Measurements from ENCODE around the gene TET3. TPM values are rescaled to one million over a fixed set of nuclear protein-coding genes. Genes with fewer than 3 reads are reported as not detected.
A peak's percentile ranks its signal among the peaks of the same experiment; 100 is the strongest.

The TET3 gene
- total and polyA plus RNA-seq, 9 of the 15 experiments (the other 6 are each of a cell fraction or from before 2014, with no cell fraction given), result 0.35 to 16.3 (median 5.5) TPM

GRCh38 chr2:74003494-74004211 is 18.9 kb downstream of the TET3 start (continued):
- TF ChIP-seq ZBTB5 (IDR thresholded peaks at IDR 0.05) (no peak), RBM14 (IDR thresholded peaks at IDR 0.05; ENCODE audit: borderline replicate concordance, insufficient read depth, low read depth, low read length) (no peak), XRCC5 (IDR thresholded peaks at IDR 0.05; ENCODE audit: low read depth, low read length) (no peak), SMARCC2 (IDR thresholded peaks at IDR 0.05; ENCODE audit: low read depth) (no peak), XRCC3 (IDR thresholded peaks at IDR 0.05) (no peak), PATZ1 (CRISPR knock-in tag; IDR thresholded peaks at IDR 0.05; ENCODE audit: borderline replicate concordance) (no peak), KHSRP (IDR thresholded peaks at IDR 0.05) (no peak), NR1H2 (CRISPR knock-in tag; IDR thresholded peaks at IDR 0.05) (no peak), FOXP4 (CRISPR knock-in tag; IDR thresholded peaks at IDR 0.05; ENCODE audit: borderline replicate concordance) (no peak), ZNF408 (CRISPR knock-in tag; IDR thresholded peaks at IDR 0.05; ENCODE audit: low read depth) (no peak), ZNF140 (CRISPR knock-in tag; IDR thresholded peaks at IDR 0.05) (no peak), ATF4 (CRISPR knock-in tag; IDR thresholded peaks at IDR 0.05) (peak; percentile 65; the same call in 1 of the 2 replicates), NR2F6 (CRISPR knock-in tag; IDR thresholded peaks at IDR 0.05) (no peak), ARHGAP35 (IDR thresholded peaks at IDR 0.05; ENCODE audit: partially characterized antibody) (no peak), ZNF384 (IDR thresholded peaks at IDR 0.05; ENCODE audit: low read depth, low read length) (no peak), ZBTB17 (CRISPR knock-in tag; IDR thresholded peaks at IDR 0.05) (no peak), BHLHE40 (IDR thresholded peaks at IDR 0.05; ENCODE audit: low read length) (no peak), XRCC4 (IDR thresholded peaks at IDR 0.05; ENCODE audit: extremely low read depth, insufficient read depth, insufficient read length) (no peak), SNAPC5 (CRISPR knock-in tag; IDR thresholded peaks at IDR 0.05) (no peak), TGIF2 (CRISPR knock-in tag; IDR thresholded peaks at IDR 0.05) (no peak), RBM22 (IDR thresholded peaks at IDR 0.05; ENCODE audit: low read depth, low read length, poor library complexity, severe bottlenecking) (no peak), HDAC6 (IDR thresholded peaks at IDR 0.05; ENCODE audit: low read depth, low read length) (no peak), PTRF (tag; IDR thresholded peaks at IDR 0.05) (no peak)

All from K562 (cell line).